ENCODE measurements around the gene FILIP1. TPM values are rescaled to one million over a fixed set of nuclear protein-coding genes. Genes with fewer than 3 reads are reported as not detected.

Gene FILIP1
- total and polyA plus RNA-seq, 2 of the 4 experiments (the other 2 are of a cell fraction), result under 0.01 to 0.03 TPM

GRCh38 chr6:75499640-75500039, 6.0 kb upstream of the FILIP1 start:
- POLR2A ChIA-PET (ENCODE audit: unreplicated experiment), result no interaction called here
- Histone ChIP-seq H3K9me3 (ENCODE audit: control insufficient read depth, insufficient read depth, low read length) (no peaks in the 10 kb centered on the region), H3K4me1 (ENCODE audit: control insufficient read depth, insufficient read depth, low read length) (peaks cover 1% of the 10 kb centered on the region; the same call in 1 of the 2 replicates)

More at GRCh38 chr6:75499640-75500039, 6.0 kb upstream of the FILIP1 start:
- Histone ChIP-seq H2BK15ac (ENCODE audit: low read depth, low read length) (no peak overlapping the region), H3K9me1 (ENCODE audit: insufficient read depth, low read length) (no peaks in the 10 kb centered on the region), H2BK20ac (ENCODE audit: low read depth, low read length) (no peak overlapping the region), H3K23ac (ENCODE audit: low read depth, low read length) (peak overlapping the region; percentile 33; the same call in 1 of the 2 replicates), H3K4ac (ENCODE audit: low read depth, low read length) (no peak overlapping the region), H3K9ac (ENCODE audit: low read depth, low read length) (no peak overlapping the region), H3K56ac (ENCODE audit: extremely low read depth, insufficient read depth, low read length) (no peak overlapping the region), H4K5ac (ENCODE audit: low read depth, low read length) (no peak overlapping the region), H3K36me3 (ENCODE audit: control insufficient read depth, insufficient read depth, low read length) (no peaks in the 10 kb centered on the region), H3K27ac (ENCODE audit: insufficient read depth, low read length) (no peak overlapping the region), H2BK5ac (ENCODE audit: low read depth, low read length, poor library complexity, severe bottlenecking) (no peak overlapping the region), H3K27me3 (ENCODE audit: control insufficient read depth, insufficient read depth, low read length) (no peaks in the 10 kb centered on the region), H2AK9ac (replicated peaks; ENCODE audit: low read depth, low read length, poor library complexity) (no peak overlapping the region), H3K79me1 (ENCODE audit: low read depth in 1 of 2, low read length in 2 of 2) (no peaks in the 10 kb centered on the region), H3K18ac (ENCODE audit: low read depth, low read length) (no peak overlapping the region), H2BK120ac (ENCODE audit: low read depth, low read length) (no peak overlapping the region), H4K8ac (ENCODE audit: low read depth in 2 of 2, low read length in 2 of 2) (no peak overlapping the region), H4K91ac (ENCODE audit: insufficient read depth, low read depth, low read length) (no peak overlapping the region), H3K4me2 (ENCODE audit: low read depth, low read length) (no peak overlapping the region), H2AFZ (replicated peaks; ENCODE audit: low read length, poor library complexity) (no peak overlapping the region), H3K14ac (replicated peaks; ENCODE audit: low read depth, low read length) (no peak overlapping the region), H2AK5ac (ENCODE audit: low read depth, low read length) (no peak overlapping the region), H3K4me3 (ENCODE audit: insufficient read depth, low read depth, low read length) (no peak overlapping the region), H4K20me1 (ENCODE audit: insufficient read depth, low read length) (no peaks in the 10 kb centered on the region)
- BruUV-seq (replicated peaks), result no TSS peak
- WGBS, 2 experiments (ENCODE audit: extremely low coverage in 2 of 2, insufficient read length in 1 of 2), result no CpG with 5 or more reads among the region's 4 CpGs
- 0 out of 2 replicates have a peak, but pooled peaks have one; percentile 6 for TF ChIP-seq CEBPB (IDR thresholded peaks at IDR 0.05; ENCODE audit: low read depth, low read length)
- TF ChIP-seq SMC3 (IDR thresholded peaks at IDR 0.05; ENCODE audit: low read depth, low read length), result no peak
- no peak for TF ChIP-seq BHLHE40 (IDR thresholded peaks at IDR 0.05; ENCODE audit: low read depth, low read length)
- TF ChIP-seq RCOR1 (IDR thresholded peaks at IDR 0.05; ENCODE audit: insufficient replicate concordance, low read length), result no peak
- TF ChIP-seq CTCF (conservative IDR thresholded peaks at IDR 0.05; ENCODE audit: low read depth, low read length), result no peak
- DNase-seq, result no peak
- intact Hi-C loops (cut with micrococcal nuclease) (no loop called here), dilution Hi-C loops (cut with HindIII; ENCODE audit: low sequenced_read_pairs, unreplicated experiment) (no loop called here), in situ Hi-C loops (cut with MboI; ENCODE audit: low sequenced_read_pairs) (no loop called here)
- CTCF ChIA-PET, result no interaction called here
- ATAC-seq (ENCODE audit: low read depth), result no peak

All from IMR-90 (cell line).